Thyroid gland (tissue), 4 donors: ENCODE measurements around the gene KIF25.

Experiments
- CTCF ChIP-seq, 6 experiments: fragments of 200-600 bp in 3 of 6; fragments of 450-650 bp in 3 of 6; sonication (generic) in 3 of 6; IDR thresholded peaks; one replicate each; pipeline ENCODE4 v1.5.1; 2016 to 2019; ENCODE audit warnings: antibody characterized with exemption in 6 of 6, mild to moderate bottlenecking in 2 of 6, inconsistent platforms in 1 of 6, moderate library complexity in 1 of 6
- POLR2A ChIP-seq, 2 donors: fragments of 450-650 bp; IDR thresholded peaks; one replicate each; pipeline ENCODE4 v1.6.1; 2017; ENCODE audit warnings: antibody characterized with exemption in 2 of 2, mild to moderate bottlenecking in 2 of 2, moderate library complexity in 1 of 2

GRCh38 chr6:168047841-168048723 lies 50.6 kb downstream of the KIF25 start:
- no peak for TF ChIP-seq CTCF (IDR thresholded peaks at IDR 0.05)
- TF ChIP-seq POLR2A (IDR thresholded peaks at IDR 0.05) = no peak
